ENCODE results near the gene MRPL51.
A peak's percentile ranks its signal among the peaks of the same experiment; 100 is the strongest.

The MRPL51 gene

DNA sequence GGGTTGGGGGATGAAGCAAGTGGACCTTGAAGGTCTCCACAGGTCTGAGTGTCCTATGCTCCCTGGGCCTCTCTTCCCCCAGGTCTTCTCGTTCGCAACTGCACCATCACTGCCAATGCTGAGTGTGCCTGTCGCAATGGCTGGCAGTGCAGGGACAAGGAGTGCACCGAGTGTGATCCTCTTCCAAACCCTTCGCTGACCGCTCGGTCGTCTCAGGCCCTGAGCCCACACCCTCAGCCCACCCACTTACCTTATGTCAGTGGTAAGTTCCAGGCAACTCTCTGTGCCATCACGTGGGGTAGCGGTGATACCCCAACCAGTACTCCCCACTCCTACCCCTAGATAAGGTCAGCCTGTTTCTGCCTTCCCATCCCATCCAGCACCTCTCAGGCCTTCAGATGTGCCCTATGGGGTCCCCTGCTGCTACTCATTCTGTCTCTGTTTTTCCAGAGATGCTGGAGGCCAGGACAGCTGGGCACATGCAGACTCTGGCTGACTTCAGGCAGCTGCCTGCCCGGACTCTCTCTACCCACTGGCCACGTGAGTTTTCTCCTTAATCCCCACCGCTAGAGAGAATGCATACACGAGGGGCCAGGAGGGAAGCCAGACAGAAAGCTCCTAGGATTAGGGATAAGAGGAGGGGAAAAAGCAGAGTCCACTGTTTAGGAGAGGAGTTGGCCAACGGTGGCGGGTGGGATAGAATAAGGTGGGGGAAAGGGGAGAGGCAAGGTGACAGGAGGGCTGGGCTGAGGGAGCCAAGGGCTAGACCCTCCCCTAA is 42.8 kb downstream of the MRPL51 start:
- Histone ChIP-seq H3K27ac (ENCODE audit: low read length) (peak overlapping the region; percentile 97; the same call in 1 of the 2 replicates), H3K36me3 (ENCODE audit: insufficient read depth, low read length) (peaks cover 23% of the 10 kb centered on the region), H3K79me2 (ENCODE audit: insufficient read depth, low read length) (peaks cover 22% of the 10 kb centered on the region), H3K27me3 (ENCODE audit: insufficient read depth, low read length, poor library complexity) (no peaks in the 10 kb centered on the region), H4K20me1 (ENCODE audit: insufficient read depth, low read length) (no peaks in the 10 kb centered on the region), H3K4me3 (ENCODE audit: low read depth in 1 of 2, low read length in 2 of 2) (peak overlapping the region in 1 of 2 experiments; percentile 78; a peak in 2 of 4 replicates), H2AFZ (ENCODE audit: low read depth, low read length) (no peak overlapping the region), H3K4me2 (ENCODE audit: insufficient read depth, low read length) (peak overlapping the region; percentile 84), H3K9ac (ENCODE audit: low read depth, low read length) (peak overlapping the region; percentile 87), H3K4me1 (ENCODE audit: insufficient read depth, low read length) (peaks cover 32% of the 10 kb centered on the region), H3K9me3 (ENCODE audit: insufficient read depth, low read length, severe bottlenecking) (no peaks in the 10 kb centered on the region)
- ATAC-seq (ENCODE audit: insufficient read depth, low read depth) (no peak), DNase-seq (no peak)
- TF ChIP-seq EZH2 (IDR thresholded peaks at IDR 0.05; ENCODE audit: borderline replicate concordance, low read depth, low read length, severe bottlenecking) = no peak
- TF ChIP-seq, protein P1, sequence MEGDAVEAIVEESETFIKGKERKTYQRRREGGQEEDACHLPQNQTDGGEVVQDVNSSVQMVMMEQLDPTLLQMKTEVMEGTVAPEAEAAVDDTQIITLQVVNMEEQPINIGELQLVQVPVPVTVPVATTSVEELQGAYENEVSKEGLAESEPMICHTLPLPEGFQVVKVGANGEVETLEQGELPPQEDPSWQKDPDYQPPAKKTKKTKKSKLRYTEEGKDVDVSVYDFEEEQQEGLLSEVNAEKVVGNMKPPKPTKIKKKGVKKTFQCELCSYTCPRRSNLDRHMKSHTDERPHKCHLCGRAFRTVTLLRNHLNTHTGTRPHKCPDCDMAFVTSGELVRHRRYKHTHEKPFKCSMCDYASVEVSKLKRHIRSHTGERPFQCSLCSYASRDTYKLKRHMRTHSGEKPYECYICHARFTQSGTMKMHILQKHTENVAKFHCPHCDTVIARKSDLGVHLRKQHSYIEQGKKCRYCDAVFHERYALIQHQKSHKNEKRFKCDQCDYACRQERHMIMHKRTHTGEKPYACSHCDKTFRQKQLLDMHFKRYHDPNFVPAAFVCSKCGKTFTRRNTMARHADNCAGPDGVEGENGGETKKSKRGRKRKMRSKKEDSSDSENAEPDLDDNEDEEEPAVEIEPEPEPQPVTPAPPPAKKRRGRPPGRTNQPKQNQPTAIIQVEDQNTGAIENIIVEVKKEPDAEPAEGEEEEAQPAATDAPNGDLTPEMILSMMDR (IDR thresholded peaks at IDR 0.05; ENCODE audit: borderline replicate concordance, extremely low read depth, low read length, poor library complexity, severe bottlenecking) = no peak

DNA sequence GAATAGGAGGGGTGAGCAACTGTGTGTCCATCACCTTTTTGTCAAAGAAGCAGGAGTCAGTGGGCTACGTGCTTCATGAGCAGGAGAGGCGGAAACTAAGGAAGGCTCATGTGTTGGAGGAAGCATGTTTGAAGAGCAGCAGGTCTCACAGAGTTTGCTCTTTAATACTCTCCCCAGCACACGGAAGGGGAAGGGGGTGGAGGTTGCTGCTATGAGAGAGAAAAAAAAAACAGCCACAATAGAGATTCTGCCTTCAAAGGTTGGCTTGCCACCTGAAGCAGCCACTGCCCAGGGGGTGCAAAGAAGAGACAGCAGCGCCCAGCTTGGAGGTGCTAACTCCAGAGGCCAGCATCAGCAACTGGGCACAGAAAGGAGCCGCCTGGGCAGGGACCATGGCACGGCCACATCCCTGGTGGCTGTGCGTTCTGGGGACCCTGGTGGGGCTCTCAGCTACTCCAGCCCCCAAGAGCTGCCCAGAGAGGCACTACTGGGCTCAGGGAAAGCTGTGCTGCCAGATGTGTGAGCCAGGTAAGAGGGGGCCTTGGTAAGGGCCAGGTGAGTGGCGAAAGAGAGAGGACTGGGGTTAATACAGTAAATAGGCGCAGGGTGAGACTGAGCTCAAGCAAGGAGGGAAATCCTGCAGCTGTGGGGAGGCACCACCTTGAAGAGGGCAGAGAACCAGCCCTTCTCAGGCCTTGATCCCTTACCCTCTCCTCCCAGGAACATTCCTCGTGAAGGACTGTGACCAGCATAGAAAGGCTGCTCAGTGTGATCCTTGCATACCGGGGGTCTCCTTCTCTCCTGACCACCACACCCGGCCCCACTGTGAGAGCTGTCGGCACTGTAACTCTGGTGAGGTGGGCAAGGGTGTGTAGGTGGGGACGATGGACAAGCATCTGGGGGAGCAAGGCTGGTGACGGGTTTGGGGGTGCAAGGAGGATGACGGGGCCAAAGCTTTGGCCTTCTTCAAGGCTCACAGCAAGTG is 48.1 kb downstream of the MRPL51 start, which contains the start of gene CD27:
CD27 (plus strand) TSS at position 252 of the 985 bp plus-strand sequence; CDS start at position 393, 141 bp downstream.
- H3K4me2 ChIP-seq (ENCODE audit: insufficient read depth, low read length) = no peak within 1 kb of the TSS

DNA sequence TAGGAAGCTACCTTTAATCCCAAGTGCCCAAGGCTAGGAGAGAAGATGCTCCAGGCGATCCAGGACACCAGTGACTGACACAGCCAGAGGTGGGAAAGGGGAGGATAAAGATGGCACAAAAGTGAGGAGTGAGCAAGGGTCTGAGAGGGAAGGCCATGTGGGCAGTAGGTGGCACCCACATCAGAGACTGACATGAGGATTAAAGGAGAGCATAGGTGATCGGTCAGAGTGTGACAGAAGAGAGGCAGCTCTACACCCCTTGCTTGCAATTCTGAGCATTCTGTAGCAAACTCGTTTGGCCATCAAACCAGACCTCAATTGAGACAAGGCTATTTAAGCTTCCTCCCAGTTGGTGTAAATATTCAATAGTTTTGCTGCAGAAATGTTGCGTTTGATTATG is 49.0 kb downstream of the MRPL51 start:
- Histone ChIP-seq H3K27ac (ENCODE audit: low read length) (peak overlapping the region; percentile 47), H3K4me2 (ENCODE audit: insufficient read depth, low read length) (no peak overlapping the region), H3K4me1 (ENCODE audit: insufficient read depth, low read length) (peaks cover 15% of the 10 kb centered on the region), H3K36me3 (ENCODE audit: insufficient read depth, low read length) (no peaks in the 10 kb centered on the region), H3K4me3 (ENCODE audit: low read depth in 1 of 2, low read length in 2 of 2) (no peak overlapping the region), H3K79me2 (ENCODE audit: insufficient read depth, low read length) (no peaks in the 10 kb centered on the region), H3K9ac (ENCODE audit: low read depth, low read length) (0 out of 2 replicates have a peak overlapping the region, but pooled peaks have one; percentile 21), H2AFZ (ENCODE audit: low read depth, low read length) (no peak overlapping the region), H3K9me3 (ENCODE audit: insufficient read depth, low read length, severe bottlenecking) (no peaks in the 10 kb centered on the region), H4K20me1 (ENCODE audit: insufficient read depth, low read length) (no peaks in the 10 kb centered on the region), H3K27me3 (ENCODE audit: insufficient read depth, low read length, poor library complexity) (no peaks in the 10 kb centered on the region)
- ATAC-seq (ENCODE audit: insufficient read depth, low read depth) = no peak
- no peak for TF ChIP-seq EZH2 (IDR thresholded peaks at IDR 0.05; ENCODE audit: borderline replicate concordance, low read depth, low read length, severe bottlenecking)
- TF ChIP-seq, protein P1 (IDR thresholded peaks at IDR 0.05; ENCODE audit: borderline replicate concordance, extremely low read depth, low read length, poor library complexity, severe bottlenecking) = no peak
- DNase-seq = no peak

More for the DNA sequence above, 48.1 kb downstream of the MRPL51 start, which contains the start of gene CD27:
- H4K20me1 ChIP-seq (ENCODE audit: insufficient read depth, low read length) = no peaks in the 10 kb centered on the region
- no peak within 1 kb of the TSS for H2AFZ ChIP-seq (ENCODE audit: low read depth, low read length)
- ATAC-seq (ENCODE audit: insufficient read depth, low read depth) (peak; percentile 42), DNase-seq (no peak)
- no peaks in the 10 kb centered on the region for H3K36me3 ChIP-seq (ENCODE audit: insufficient read depth, low read length)
- H3K4me3 ChIP-seq (ENCODE audit: low read depth in 1 of 2, low read length in 2 of 2) = no peak within 1 kb of the TSS
- H3K79me2 ChIP-seq (ENCODE audit: insufficient read depth, low read length) = no peaks in the 10 kb centered on the region
- H3K4me1 ChIP-seq (ENCODE audit: insufficient read depth, low read length) = peaks cover 16% of the 10 kb centered on the region
- H3K27ac ChIP-seq (ENCODE audit: low read length) = peak within 1 kb of the TSS; percentile 47
- 0 out of 2 replicates have a peak within 1 kb of the TSS, but pooled peaks have one; percentile 21 for H3K9ac ChIP-seq (ENCODE audit: low read depth, low read length)
- no peaks in the 10 kb centered on the region for H3K9me3 ChIP-seq (ENCODE audit: insufficient read depth, low read length, severe bottlenecking)
- H3K27me3 ChIP-seq (ENCODE audit: insufficient read depth, low read length, poor library complexity) = no peaks in the 10 kb centered on the region
- no peak for TF ChIP-seq EZH2 (IDR thresholded peaks at IDR 0.05; ENCODE audit: borderline replicate concordance, low read depth, low read length, severe bottlenecking)
- TF ChIP-seq, protein P1 (IDR thresholded peaks at IDR 0.05; ENCODE audit: borderline replicate concordance, extremely low read depth, low read length, poor library complexity, severe bottlenecking) = no peak

Data from DND-41 (cell line).